H1 (cell line): ENCODE data around the gene TNS3. TPM values are rescaled to one million over a fixed set of nuclear protein-coding genes. Genes with fewer than 3 reads are reported as not detected.

Experiments used
- CTCF ChIA-PET: fragments of 300-600 bp; sonication (Branson Sonifier 250); formaldehyde crosslinking; loops from one replicate; lab custom pipeline; 2021; ENCODE audit not compliant: partially characterized antibody; lab: Charles Lee
- POLR2A ChIA-PET: fragments of 300-600 bp; sonication (Branson Sonifier 250); formaldehyde crosslinking; loops from one replicate; lab custom pipeline; 2021; ENCODE audit warnings: inconsistent platforms; ENCODE audit not compliant: partially characterized antibody; lab: Charles Lee
- DNase-seq, 2 experiments: peaks; one replicate each; pipeline versions ENCODE4 v3.0.0 to v3.0.0-alpha.2; 2010 to 2022; ENCODE audit warnings: low spot score in 2 of 2, low read depth in 1 of 2, mixed read lengths in 1 of 2
- FAIRE-seq: peaks from 2 replicates; lab custom pipeline; 2011; peaks lifted over from hg19 to GRCh38; lab: Jason Lieb, UNC
- H2AFZ ChIP-seq: 2 replicates; pipeline ENCODE4 v1.8.1; 2012; ENCODE audit warnings: low read length, inconsistent platforms
- H2AK5ac ChIP-seq: 2 replicates; pipeline ENCODE4 v1.6.1; 2013; ENCODE audit warnings: low read depth, low read length
- H2BK120ac ChIP-seq: replicated peaks from 2 replicates; pipeline ENCODE3; 2013; ENCODE audit warnings: low read depth, low read length, inconsistent platforms
- H2BK12ac ChIP-seq: 2 replicates; pipeline ENCODE4 v1.6.1; 2013; ENCODE audit warnings: low read depth, low read length
- H2BK15ac ChIP-seq: 2 replicates; pipeline ENCODE4 v1.6.1; 2013; ENCODE audit warnings: low read length
- H2BK20ac ChIP-seq: 2 replicates; pipeline ENCODE4 v1.6.1; 2013; ENCODE audit warnings: low read length
- H2BK5ac ChIP-seq: 2 replicates; pipeline ENCODE4 v1.6.1; 2013; ENCODE audit warnings: low read depth, low read length
- H3K14ac ChIP-seq: 2 replicates; pipeline ENCODE4 v1.6.1; 2013; ENCODE audit warnings: inconsistent platforms; ENCODE audit not compliant: insufficient read length
- H3K18ac ChIP-seq: 2 replicates; pipeline ENCODE4 v1.6.1; 2013; ENCODE audit warnings: low read length; ENCODE audit errors: extremely low read depth
- H3K23ac ChIP-seq: 2 replicates; pipeline ENCODE4 v1.6.1; 2013; ENCODE audit warnings: inconsistent platforms; ENCODE audit not compliant: insufficient read length
- H3K23me2 ChIP-seq: 2 replicates; pipeline ENCODE4 v1.6.1; 2013; ENCODE audit warnings: low read depth, low read length
- H3K27ac ChIP-seq: 2 replicates; pipeline ENCODE4 v1.6.1; 2011; ENCODE audit warnings: low read depth, low read length, inconsistent platforms
- H3K27me3 ChIP-seq, 4 experiments: replicated peaks in 1 of 4; 1 replicate in 1 of 4; 2 replicates in 3 of 4; pipeline versions ENCODE4 v1.6.1 to v1.8.1; 2011 to 2013; ENCODE audit warnings: low read length in 3 of 4, mild to moderate bottlenecking in 3 of 4, inconsistent platforms in 2 of 4, mixed read lengths in 2 of 4, moderate library complexity in 1 of 4; ENCODE audit not compliant: control insufficient read depth in 3 of 4, insufficient read depth in 3 of 4; ENCODE audit errors: extremely low read depth in 1 of 4
- H3K36me3 ChIP-seq, 4 experiments: 2 replicates each; pipeline versions ENCODE4 v1.6.1 to v1.8.1; 2011 to 2013; ENCODE audit warnings: mild to moderate bottlenecking in 4 of 4, low read length in 3 of 4, moderate library complexity in 2 of 4, control low read depth in 1 of 4, inconsistent platforms in 1 of 4; ENCODE audit not compliant: insufficient read depth in 4 of 4, control insufficient read depth in 2 of 4
- H3K4ac ChIP-seq: replicated peaks from 2 replicates; pipeline ENCODE3; 2013; ENCODE audit warnings: low read length, low read depth, mixed read lengths, inconsistent platforms; ENCODE audit not compliant: insufficient read length
- H3K4me1 ChIP-seq, 4 experiments: replicated peaks in 1 of 4; 1 replicate in 1 of 4; 2 replicates in 3 of 4; pipeline versions ENCODE4 v1.6.1 to v1.8.1; 2011 to 2013; ENCODE audit warnings: low read length in 3 of 4, inconsistent platforms in 2 of 4, mixed read lengths in 1 of 4; ENCODE audit not compliant: insufficient read depth in 4 of 4, control insufficient read depth in 3 of 4
- H3K4me2 ChIP-seq, 2 experiments: 2 replicates each; pipeline versions ENCODE4 v1.6.1 to v1.8.1; 2011 to 2013; ENCODE audit warnings: low read depth in 2 of 2, low read length in 2 of 2, control low read depth in 1 of 2, inconsistent platforms in 1 of 2, mild to moderate bottlenecking in 1 of 2; ENCODE audit not compliant: insufficient read depth in 1 of 2
- H3K4me3 ChIP-seq, 4 experiments: fragments of 200-600, 300-600 bp in 1 of 4; sonication (generic), shearing (Covaris generic), sonication (Bioruptor Twin) in 1 of 4; 2 replicates each; pipeline versions ENCODE4 v1.5.1 to v1.8.1; 2011 to 2016; ENCODE audit warnings: low read length in 4 of 4, low read depth in 3 of 4, control low read depth in 2 of 4, inconsistent platforms in 2 of 4, mild to moderate bottlenecking in 2 of 4, mixed read lengths in 1 of 4, moderate library complexity in 1 of 4; ENCODE audit not compliant: insufficient read depth in 2 of 4; ENCODE audit errors: extremely low read depth in 1 of 4
- H3K56ac ChIP-seq: replicated peaks from 2 replicates; pipeline ENCODE3; 2013; ENCODE audit warnings: low read depth, mild to moderate bottlenecking, mixed read lengths, low read length, inconsistent platforms; ENCODE audit not compliant: insufficient read length
- H3K79me1 ChIP-seq: 2 replicates; pipeline ENCODE4 v1.6.1; 2013; ENCODE audit warnings: low read depth, low read length, control low read depth
- H3K79me2 ChIP-seq, 2 experiments: 2 replicates each; pipeline versions ENCODE4 v1.6.1 to v1.8.1; 2012 to 2013; ENCODE audit warnings: low read length in 2 of 2, mild to moderate bottlenecking in 2 of 2, inconsistent platforms in 1 of 2; ENCODE audit not compliant: insufficient read depth in 2 of 2, control insufficient read depth in 1 of 2
- H3K9ac ChIP-seq, 4 experiments: replicated peaks in 1 of 4; 1 replicate in 1 of 4; 2 replicates in 3 of 4; pipeline versions ENCODE4 v1.6.1 to v1.8.1; 2011 to 2013; ENCODE audit warnings: low read depth in 3 of 4, low read length in 3 of 4, control low read depth in 2 of 4, mild to moderate bottlenecking in 2 of 4, moderate library complexity in 2 of 4, inconsistent platforms in 1 of 4; ENCODE audit errors: extremely low read depth in 1 of 4
- H3K9me3 ChIP-seq, 2 experiments: 2 replicates each; pipeline versions ENCODE4 v1.6.1 to v1.8.1; 2012 to 2013; ENCODE audit warnings: mild to moderate bottlenecking in 2 of 2, moderate library complexity in 2 of 2, control low read depth in 1 of 2, inconsistent platforms in 1 of 2, low read depth in 1 of 2, low read length in 1 of 2, mixed read lengths in 1 of 2; ENCODE audit not compliant: insufficient read depth in 2 of 2
- H4K20me1 ChIP-seq, 2 experiments: replicated peaks in 1 of 2; 2 replicates each; pipeline versions ENCODE3 to v1.8.1; 2011 to 2013; ENCODE audit warnings: inconsistent platforms in 2 of 2, low read length in 2 of 2, mild to moderate bottlenecking in 1 of 2; ENCODE audit not compliant: insufficient read depth in 2 of 2, control insufficient read depth in 1 of 2
- H4K5ac ChIP-seq: 2 replicates; pipeline ENCODE4 v1.6.1; 2013; ENCODE audit warnings: low read length, low read depth, mixed read lengths, inconsistent platforms; ENCODE audit not compliant: insufficient read length
- H4K8ac ChIP-seq: 2 replicates; pipeline ENCODE4 v1.8.0; 2013; ENCODE audit warnings: mild to moderate bottlenecking, moderate library complexity, low read length, inconsistent platforms; ENCODE audit not compliant: insufficient read depth; ENCODE audit errors: extremely low read depth
- H4K91ac ChIP-seq: replicated peaks from 2 replicates; pipeline ENCODE3; 2013; ENCODE audit warnings: low read length, mixed read lengths, inconsistent platforms; ENCODE audit not compliant: insufficient read length
- CHD2 ChIP-seq: IDR thresholded peaks from 2 replicates; pipeline ENCODE4 v1.6.1; 2012; ENCODE audit warnings: low read length, improper control_type of control experiment
- MAFK ChIP-seq: IDR thresholded peaks from 2 replicates; pipeline ENCODE4 v1.6.1; 2012; ENCODE audit warnings: low read depth, mild to moderate bottlenecking, improper control_type of control experiment, low read length
- YY1 ChIP-seq: IDR thresholded peaks from 2 replicates; pipeline ENCODE4 v1.6.1; 2011; ENCODE audit warnings: low read depth, mild to moderate bottlenecking, low read length
- WGBS, 2 experiments: shearing (Covaris generic) in 1 of 2; methylation state at CpG; one replicate each; pipeline versions ENCODE4 v1.1.6 to v1.1.7; 2013 to 2015; ENCODE audit warnings: low lambda C conversion rate in 2 of 2, mixed read lengths in 2 of 2, inconsistent platforms in 1 of 2, low coverage in 1 of 2, missing lambda C conversion rate in 1 of 2; ENCODE audit not compliant: insufficient replicate concordance in 2 of 2, insufficient coverage in 1 of 2, insufficient read length in 1 of 2; ENCODE audit errors: extremely low coverage in 1 of 2, missing lambda C conversion rate in 1 of 2; 5-methylcytosine and 5-hydroxymethylcytosine counted together
- polyA plus RNA-seq, 7 experiments: library from polyadenylated mRNA; depleted of rRNA in 3 of 7; stranded (reverse) in 5 of 7; unstranded in 2 of 7; fragments of >200 nt in 5 of 7; fragments of 200-250 nt in 2 of 7; gene quantifications; 1 replicate in 5 of 7; 2 replicates in 1 of 7; 4 replicates in 1 of 7; pipeline versions ENCODE4 v1.2.1 to v1.2.3, GENCODE V29; 2011 to 2013; ENCODE audit warnings: missing spikeins in 2 of 7, mixed read lengths in 2 of 7
- total RNA-seq: library from RNA; stranded (reverse); fragmentation: NEBNext Ultra II Directional; extraction: Animal tissue kit (Norgen Biotek cat#: 25700); gene quantifications from 2 replicates; pipeline ENCODE4 v1.2.1, GENCODE V29; 2021
- TF ChIP-seq, protein P1 (sequence below): IDR thresholded peaks from 2 replicates; pipeline ENCODE4 v1.6.1; 2012; ENCODE audit warnings: inconsistent platforms
- TF ChIP-seq, protein P2 (sequence below): IDR thresholded peaks from 2 replicates; pipeline ENCODE4 v1.6.1; 2011; ENCODE audit warnings: low read length, improper control_type of control experiment
- TF ChIP-seq, protein P3 (sequence below): IDR thresholded peaks from 2 replicates; pipeline ENCODE4 v1.6.1; 2012; ENCODE audit warnings: inconsistent platforms

TNS3 gene
- total and polyA plus RNA-seq, 2 of the 8 experiments (the other 6 are each of a cell fraction or from before 2014, with no cell fraction given) = 11.9 to 24.2 TPM

DNA sequence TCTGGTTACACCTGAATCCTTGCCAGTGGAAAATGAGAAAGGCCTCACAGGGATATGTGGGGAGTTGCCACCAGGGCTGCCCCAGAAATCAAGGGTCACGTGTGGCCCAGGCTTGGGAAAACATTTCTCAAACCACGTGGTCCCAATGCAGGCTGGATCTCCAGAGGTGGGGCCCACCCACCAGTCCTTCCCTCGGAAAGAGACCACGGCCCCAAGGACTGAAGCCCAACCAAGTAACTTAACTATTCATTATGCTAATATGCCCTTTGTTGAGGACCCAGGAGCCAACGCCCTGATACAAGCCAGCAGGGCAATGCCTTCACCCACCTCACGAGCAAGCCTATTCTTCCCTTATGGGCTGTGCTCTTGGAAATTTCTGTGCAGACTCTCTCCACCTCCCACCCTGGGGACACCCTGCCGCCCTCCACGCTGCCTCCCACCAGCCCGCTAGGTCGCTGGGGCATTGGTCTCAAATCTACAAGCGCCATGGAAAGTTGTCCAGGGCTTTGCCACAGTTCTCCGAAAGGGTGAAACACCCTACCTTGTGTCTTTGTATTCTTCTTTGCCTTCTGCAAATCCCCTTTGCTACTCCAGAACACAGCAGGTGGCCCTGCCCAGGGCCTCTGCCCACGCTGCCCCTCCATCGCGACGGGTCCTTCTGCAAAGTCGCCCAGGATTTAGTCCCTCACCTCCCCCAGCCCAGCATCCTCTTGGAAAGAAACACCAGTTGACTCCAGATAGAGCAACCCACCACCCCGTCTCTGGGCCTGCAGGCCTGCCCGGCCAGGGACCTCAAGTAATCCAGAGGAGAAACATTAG lies 8.8 kb downstream of the TNS3 start:
- peak; percentile 13 for FAIRE-seq

More for the DNA sequence above, 8.8 kb downstream of the TNS3 start:
- Histone ChIP-seq H4K91ac (peak overlapping the region; percentile 83), H3K23ac (no peak overlapping the region), H2BK5ac (peak overlapping the region; percentile 52; the same call in 1 of the 2 replicates), H3K4me1 (peaks cover 0 to 21% (median 12%) of the 10 kb centered on the region in 4 experiments; a peak in 6 of 7 replicates), H3K27ac (no peak overlapping the region), H3K36me3 (no peaks in the 10 kb centered on the region), H4K5ac (no peak overlapping the region), H3K79me1 (peaks cover 18% of the 10 kb centered on the region), H2AK5ac (no peak overlapping the region; the same call in 1 of the 2 replicates), H2AFZ (no peak overlapping the region), H4K8ac (no peak overlapping the region; the same call in 1 of the 2 replicates), H3K27me3 (no peaks in the 10 kb centered on the region), H2BK15ac (peak overlapping the region; percentile 81; the same call in 1 of the 2 replicates), H3K4ac (peak overlapping the region; percentile 45), H2BK12ac (peak overlapping the region; percentile 80; the same call in 1 of the 2 replicates), H3K14ac (no peak overlapping the region), H3K79me2 (peaks cover 4 to 46% of the 10 kb centered on the region in 2 experiments; a peak in 2 of 4 replicates), H3K9ac (no peak overlapping the region), H3K23me2 (no peaks in the 10 kb centered on the region; the same call in 1 of the 2 replicates), H2BK120ac (peak overlapping the region; percentile 0), H3K4me3 (no peak overlapping the region), H3K56ac (no peak overlapping the region), H3K9me3 (no peaks in the 10 kb centered on the region), H4K20me1 (peaks cover 0 to 3% of the 10 kb centered on the region in 2 experiments), H3K18ac (peak overlapping the region; percentile 7), H3K4me2 (peak overlapping the region; percentile 13 to 28; a peak in 2 of 4 replicates), H2BK20ac (no peak overlapping the region)
- TF ChIP-seq, protein P1, sequence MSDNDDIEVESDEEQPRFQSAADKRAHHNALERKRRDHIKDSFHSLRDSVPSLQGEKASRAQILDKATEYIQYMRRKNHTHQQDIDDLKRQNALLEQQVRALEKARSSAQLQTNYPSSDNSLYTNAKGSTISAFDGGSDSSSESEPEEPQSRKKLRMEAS = peak; percentile 77; the same call in 1 of the 2 replicates
- TF ChIP-seq, protein P2, sequence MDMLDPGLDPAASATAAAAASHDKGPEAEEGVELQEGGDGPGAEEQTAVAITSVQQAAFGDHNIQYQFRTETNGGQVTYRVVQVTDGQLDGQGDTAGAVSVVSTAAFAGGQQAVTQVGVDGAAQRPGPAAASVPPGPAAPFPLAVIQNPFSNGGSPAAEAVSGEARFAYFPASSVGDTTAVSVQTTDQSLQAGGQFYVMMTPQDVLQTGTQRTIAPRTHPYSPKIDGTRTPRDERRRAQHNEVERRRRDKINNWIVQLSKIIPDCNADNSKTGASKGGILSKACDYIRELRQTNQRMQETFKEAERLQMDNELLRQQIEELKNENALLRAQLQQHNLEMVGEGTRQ = peak; percentile 67
- TF ChIP-seq YY1 (no peak), CHD2 (peak; percentile 29; the same call in 1 of the 2 replicates), MAFK (no peak)
- TF ChIP-seq, protein P3, sequence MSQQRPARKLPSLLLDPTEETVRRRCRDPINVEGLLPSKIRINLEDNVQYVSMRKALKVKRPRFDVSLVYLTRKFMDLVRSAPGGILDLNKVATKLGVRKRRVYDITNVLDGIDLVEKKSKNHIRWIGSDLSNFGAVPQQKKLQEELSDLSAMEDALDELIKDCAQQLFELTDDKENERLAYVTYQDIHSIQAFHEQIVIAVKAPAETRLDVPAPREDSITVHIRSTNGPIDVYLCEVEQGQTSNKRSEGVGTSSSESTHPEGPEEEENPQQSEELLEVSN = peak; percentile 62
- CTCF ChIA-PET = no interaction called here
- POLR2A ChIA-PET = no interaction called here
- 66% methylated on average over 18 of the region's 19 CpGs; no CpG with 5 or more reads in 1 of the 2 experiments for WGBS, 2 experiments
- no peak for DNase-seq
